ENCODE measurements around the gene DPEP2.

The DPEP2 gene

DNA sequence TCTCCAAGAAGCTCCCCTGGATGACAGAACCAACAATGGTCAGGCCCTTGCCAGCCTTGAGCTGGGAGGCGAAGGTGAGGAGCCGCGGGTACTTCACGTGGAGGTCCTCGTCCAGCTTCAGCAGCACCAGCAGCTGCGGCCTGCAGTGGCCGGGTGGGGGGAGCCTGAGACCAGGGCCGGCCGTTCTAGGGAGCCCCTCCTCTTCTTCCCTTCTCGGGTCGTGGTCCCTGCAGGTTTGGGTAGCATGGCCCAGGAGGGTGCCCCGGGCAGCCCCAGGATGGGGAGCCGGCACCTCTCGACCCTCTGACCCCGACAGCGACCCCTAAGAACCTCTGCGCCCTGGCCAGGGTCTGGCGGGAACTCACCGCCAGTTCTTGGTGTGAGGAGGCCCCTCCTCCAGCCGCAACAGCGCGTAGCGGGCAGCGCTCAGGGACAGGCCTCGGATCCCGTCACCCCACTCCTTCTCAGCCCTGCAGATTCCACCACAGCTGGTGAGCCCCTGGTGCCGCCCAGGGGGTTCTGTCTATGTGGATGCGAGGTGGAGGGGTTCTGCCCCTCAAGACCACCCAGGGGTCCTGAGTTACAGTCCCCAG is 52.2 kb downstream of the DPEP2 start:
- Histone ChIP-seq H3K36me3 (peaks cover 21 to 96% (median 86%) of the 10 kb centered on the region in 11 experiments; a peak in 21 of 22 replicates), H3K4me1 (peaks cover 0 to 16% (median 13%) of the 10 kb centered on the region in 10 experiments; a peak in 17 of 20 replicates), H3K4me3 (no peak overlapping the region), H3K4me2 (peak overlapping the region in 6 of 11 experiments; percentile 5 to 41 (median 24); a peak in 6 of 22 replicates), H3K9ac (peak overlapping the region in 2 of 11 experiments; percentile 19 to 37; a peak in 1 of 22 replicates), H4K20me1 (peaks cover 0 to 69% (median 0%) of the 10 kb centered on the region in 11 experiments; a peak in 7 of 22 replicates), H3K27me3 (no peaks in the 10 kb centered on the region), H3K9me3 (replicated peaks in 1 of 11) (no peaks in the 10 kb centered on the region), H3K27ac (peak overlapping the region in 2 of 11 experiments; percentile 12 to 17; a peak in 1 of 22 replicates)
- no peak for TF ChIP-seq Cebpa-rat (IDR thresholded peaks at IDR 0.05)

DNA sequence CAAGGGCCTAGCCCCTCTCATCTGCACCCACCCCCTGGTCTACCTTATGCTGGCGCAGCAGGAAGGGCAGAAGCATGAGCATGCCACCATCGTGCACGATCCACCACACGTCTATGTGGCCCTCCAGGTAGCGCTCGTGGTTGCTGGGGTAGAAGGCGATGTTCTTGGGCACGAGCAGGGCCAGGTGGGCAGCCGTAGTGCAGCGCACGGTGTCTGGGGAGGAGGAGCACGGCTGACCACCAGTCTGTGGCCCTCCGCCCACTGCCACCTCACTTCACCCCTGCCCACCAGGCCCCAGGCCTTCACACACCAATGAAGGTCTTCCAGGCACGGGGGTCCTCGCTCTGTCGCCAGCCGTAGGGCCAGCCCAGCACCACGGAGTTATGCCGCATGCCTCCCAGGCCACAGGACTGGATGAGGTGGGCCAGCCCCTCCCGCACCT is 53.1 kb downstream of the DPEP2 start:
- Histone ChIP-seq H3K36me3 (peaks cover 14 to 90% (median 77%) of the 10 kb centered on the region in 11 experiments; a peak in 21 of 22 replicates), H4K20me1 (peaks cover 0 to 63% (median 0%) of the 10 kb centered on the region in 11 experiments; a peak in 7 of 22 replicates), H3K27ac (0 out of 22 replicates have a peak overlapping the region, but pooled peaks of 1 of the 11 experiments have one; percentile 12), H3K4me1 (peaks cover 8 to 26% (median 21%) of the 10 kb centered on the region in 10 experiments), H3K27me3 (no peaks in the 10 kb centered on the region), H3K4me2 (peak overlapping the region in 5 of 11 experiments; percentile 5 to 41 (median 29); a peak in 5 of 22 replicates), H3K9ac (0 out of 22 replicates have a peak overlapping the region, but pooled peaks of 1 of the 11 experiments have one; percentile 37), H3K4me3 (no peak overlapping the region), H3K9me3 (replicated peaks in 1 of 11) (no peaks in the 10 kb centered on the region)
- TF ChIP-seq Cebpa-rat (IDR thresholded peaks at IDR 0.05): no peak

DNA sequence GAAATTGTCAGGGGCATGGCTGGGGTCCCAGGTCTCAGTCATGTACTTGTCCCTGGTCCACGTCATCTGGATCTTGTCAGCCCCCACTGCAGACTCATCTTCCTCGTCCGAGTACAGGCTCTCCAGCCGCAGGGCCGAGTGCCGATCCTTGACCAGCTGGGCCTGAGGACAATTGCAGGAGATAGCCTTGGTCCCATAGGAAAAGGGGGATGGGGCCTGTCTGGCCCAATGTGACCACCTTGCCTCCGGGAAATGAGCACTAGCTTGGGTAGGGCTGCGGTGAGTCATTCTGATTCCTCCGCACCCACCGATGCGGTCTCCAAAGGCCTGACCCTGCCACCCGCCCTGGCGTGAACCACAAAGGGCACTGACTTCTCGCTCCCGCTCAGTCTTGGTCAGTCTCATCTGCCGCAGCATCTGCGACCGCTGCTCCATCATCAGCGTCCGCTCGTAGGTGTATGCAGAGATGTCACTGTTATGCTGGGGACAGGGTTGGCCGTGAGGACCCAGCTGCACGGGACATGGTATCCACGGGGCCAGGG is 53.8 kb downstream of the DPEP2 start:
- Histone ChIP-seq H3K36me3 (peaks cover 14 to 87% (median 70%) of the 10 kb centered on the region in 11 experiments; a peak in 21 of 22 replicates), H3K27ac (no peak overlapping the region)

GRCh38 chr16:67944690-67945391 is 54.4 kb downstream of the DPEP2 start:
- no peak overlapping the region for H3K27ac ChIP-seq
- no peak overlapping the region for H3K9ac ChIP-seq
- H4K20me1 ChIP-seq: peaks cover 0 to 57% (median 0%) of the 10 kb centered on the region in 11 experiments; a peak in 7 of 22 replicates
- H3K4me2 ChIP-seq: no peak overlapping the region
- H3K27me3 ChIP-seq: no peaks in the 10 kb centered on the region
- H3K36me3 ChIP-seq: peaks cover 14 to 83% (median 66%) of the 10 kb centered on the region in 11 experiments; a peak in 21 of 22 replicates
- peaks cover 15 to 39% (median 30%) of the 10 kb centered on the region in 10 experiments for H3K4me1 ChIP-seq
- no peak overlapping the region for H3K4me3 ChIP-seq
- TF ChIP-seq Cebpa-rat (IDR thresholded peaks at IDR 0.05): no peak
- H3K9me3 ChIP-seq (replicated peaks in 1 of 11): no peaks in the 10 kb centered on the region

More for the DNA sequence above, 53.8 kb downstream of the DPEP2 start:
- H3K4me1 ChIP-seq: peaks cover 9 to 32% (median 24%) of the 10 kb centered on the region in 10 experiments
- peaks cover 0 to 60% (median 0%) of the 10 kb centered on the region in 11 experiments; a peak in 7 of 22 replicates for H4K20me1 ChIP-seq
- no peak for TF ChIP-seq Cebpa-rat (IDR thresholded peaks at IDR 0.05)
- no peak overlapping the region for H3K4me2 ChIP-seq
- no peaks in the 10 kb centered on the region for H3K27me3 ChIP-seq
- H3K9ac ChIP-seq: no peak overlapping the region
- no peak overlapping the region for H3K4me3 ChIP-seq
- no peaks in the 10 kb centered on the region for H3K9me3 ChIP-seq (replicated peaks in 1 of 11)

GRCh38 chr16:67943619-67944504 is 55.4 kb downstream of the DPEP2 start, which contains the start of gene LCAT:
Gene LCAT (minus strand): TSS chr16:67944120. CDS start chr16:67944101, 19 bp downstream.
- peaks cover 14 to 83% (median 60%) of the 10 kb centered on the region in 11 experiments; a peak in 21 of 22 replicates for H3K36me3 ChIP-seq
- no peak for TF ChIP-seq Cebpa-rat (IDR thresholded peaks at IDR 0.05)
- peak within 1 kb of the TSS in 1 of 11 experiments; percentile 34; a peak in 1 of 22 replicates for H3K9ac ChIP-seq
- peaks cover 17 to 48% (median 36%) of the 10 kb centered on the region in 10 experiments for H3K4me1 ChIP-seq
- H3K4me2 ChIP-seq: no peak within 1 kb of the TSS
- H4K20me1 ChIP-seq: peaks cover 0 to 52% (median 0%) of the 10 kb centered on the region in 11 experiments; a peak in 7 of 22 replicates
- no peaks in the 10 kb centered on the region for H3K9me3 ChIP-seq (replicated peaks in 1 of 11)
- H3K27ac ChIP-seq: no peak within 1 kb of the TSS
- H3K27me3 ChIP-seq: no peaks in the 10 kb centered on the region
- no peak within 1 kb of the TSS for H3K4me3 ChIP-seq

- peaks cover 0 to 52% (median 0%) of the 10 kb centered on the region in 11 experiments; a peak in 7 of 22 replicates for H4K20me1 ChIP-seq
- H3K4me2 ChIP-seq: no peak overlapping the region
- H3K4me1 ChIP-seq: peaks cover 17 to 51% (median 36%) of the 10 kb centered on the region in 10 experiments
- no peak for TF ChIP-seq Cebpa-rat (IDR thresholded peaks at IDR 0.05)
- no peak overlapping the region for H3K27ac ChIP-seq
- no peaks in the 10 kb centered on the region for H3K9me3 ChIP-seq (replicated peaks in 1 of 11)
- H3K36me3 ChIP-seq: peaks cover 14 to 77% (median 53%) of the 10 kb centered on the region in 11 experiments; a peak in 21 of 22 replicates
- H3K4me3 ChIP-seq: no peak overlapping the region
- H3K27me3 ChIP-seq: no peaks in the 10 kb centered on the region
- H3K9ac ChIP-seq: no peak overlapping the region
These were observed 56.0 kb downstream of the DPEP2 start for GRCh38 chr16:67943256-67943618.

- Histone ChIP-seq H3K9ac (no peak overlapping the region), H3K4me1 (peaks cover 23 to 55% (median 40%) of the 10 kb centered on the region in 10 experiments), H3K36me3 (peaks cover 14 to 71% (median 49%) of the 10 kb centered on the region in 11 experiments; a peak in 21 of 22 replicates), H3K4me3 (no peak overlapping the region), H3K9me3 (replicated peaks in 1 of 11) (no peaks in the 10 kb centered on the region), H4K20me1 (peaks cover 0 to 47% (median 0%) of the 10 kb centered on the region in 11 experiments; a peak in 7 of 22 replicates), H3K27me3 (no peaks in the 10 kb centered on the region), H3K27ac (no peak overlapping the region), H3K4me2 (peak overlapping the region in 4 of 11 experiments; percentile 15 to 55 (median 40); a peak in 5 of 22 replicates)
- TF ChIP-seq Cebpa-rat (IDR thresholded peaks at IDR 0.05): no peak
These were observed 56.6 kb downstream of the DPEP2 start for GRCh38 chr16:67942510-67943255.
